Right lung (tissue), 5 donors: ENCODE results near the gene MEFV. TPM values are rescaled to one million over a fixed set of nuclear protein-coding genes. Genes with fewer than 3 reads are reported as not detected.
A peak's percentile ranks its signal among the peaks of the same experiment; 100 is the strongest.
"Not testable (repeated sequence)": the region's sequence is repeated elsewhere in the genome, so short reads cannot be mapped to it uniquely, and the experiment has no call there.

Experiments
- DNase-seq, 2 donors: peaks; one replicate each; pipeline ENCODE4 v3.0.0-alpha.2; 2013
- polyA plus RNA-seq, 5 donors: library from polyadenylated mRNA; unstranded; fragments of 120-200 nt; gene quantifications; one replicate each; pipeline versions ENCODE4 v1.2.1 to v1.2.3, GENCODE V29; 2013; ENCODE audit warnings: inconsistent platforms in 1 of 5, low replicate concordance in 1 of 5; ENCODE audit not compliant: insufficient read length in 5 of 5, insufficient read depth in 1 of 5

MEFV gene
- polyA plus RNA-seq, 5 donors = 0.40 to 0.67 (median 0.47) TPM

- DNase-seq = not testable (repeated sequence)
Observed at GRCh38 chr16:3270718-3271117, 14.3 kb upstream of the MEFV start.

- no peak for DNase-seq
Observed at GRCh38 chr16:3268294-3268693, 11.9 kb upstream of the MEFV start.

- peak in 1 of 2 donors; percentile 11 for DNase-seq
Observed at GRCh38 chr16:3266873-3267537, 10.6 kb upstream of the MEFV start.

- DNase-seq = peak; percentile 96
Observed at GRCh38 chr16:3264137-3265036, 8.0 kb upstream of the MEFV start.

- no peak for DNase-seq
Observed at GRCh38 chr16:3262517-3262916, 6.1 kb upstream of the MEFV start.

- no peak for DNase-seq
Observed at GRCh38 chr16:3259836-3260235, 3.4 kb upstream of the MEFV start.

GRCh38 chr16:3256866-3257465, 533 bp upstream of the MEFV start:
- no peak for DNase-seq

GRCh38 chr16:3254309-3254708, 2.1 kb downstream of the MEFV start:
- no peak for DNase-seq

GRCh38 chr16:3252967-3253366, 3.5 kb downstream of the MEFV start:
- no peak for DNase-seq

- no peak for DNase-seq
Observed at GRCh38 chr16:3249451-3249850, 7.0 kb downstream of the MEFV start.

GRCh38 chr16:3249020-3249419, 7.4 kb downstream of the MEFV start:
- no peak for DNase-seq

GRCh38 chr16:3248596-3248995, 7.8 kb downstream of the MEFV start:
- no peak for DNase-seq

- DNase-seq = no peak
Observed at GRCh38 chr16:3246876-3247275, 9.6 kb downstream of the MEFV start.

GRCh38 chr16:3246002-3246401, 10.4 kb downstream of the MEFV start:
- no peak for DNase-seq

GRCh38 chr16:3243882-3244281, 12.6 kb downstream of the MEFV start:
- no peak for DNase-seq

- DNase-seq = no peak
Observed at GRCh38 chr16:3242709-3243108, 13.7 kb downstream of the MEFV start.

- DNase-seq = no peak
Observed at GRCh38 chr16:3241761-3242160, 14.7 kb downstream of the MEFV start.

- no peak for DNase-seq
Observed at GRCh38 chr16:3235856-3236669, 20.4 kb downstream of the MEFV start.

GRCh38 chr16:3234857-3235561, 21.4 kb downstream of the MEFV start, which contains the start of gene ZNF200:
Gene ZNF200, minus strand, starts transcription at chr16:3235158. Its CDS starts 1,403 bp downstream, at chr16:3233755.
- DNase-seq = peak; percentile 97

- no peak for DNase-seq
Observed at GRCh38 chr16:3234543-3234856, 21.9 kb downstream of the MEFV start.

GRCh38 chr16:3223913-3224515, 32.4 kb downstream of the MEFV start:
- DNase-seq = no peak
